ENCODE results near the gene GTF2H2C.

GTF2H2C gene

DNA sequence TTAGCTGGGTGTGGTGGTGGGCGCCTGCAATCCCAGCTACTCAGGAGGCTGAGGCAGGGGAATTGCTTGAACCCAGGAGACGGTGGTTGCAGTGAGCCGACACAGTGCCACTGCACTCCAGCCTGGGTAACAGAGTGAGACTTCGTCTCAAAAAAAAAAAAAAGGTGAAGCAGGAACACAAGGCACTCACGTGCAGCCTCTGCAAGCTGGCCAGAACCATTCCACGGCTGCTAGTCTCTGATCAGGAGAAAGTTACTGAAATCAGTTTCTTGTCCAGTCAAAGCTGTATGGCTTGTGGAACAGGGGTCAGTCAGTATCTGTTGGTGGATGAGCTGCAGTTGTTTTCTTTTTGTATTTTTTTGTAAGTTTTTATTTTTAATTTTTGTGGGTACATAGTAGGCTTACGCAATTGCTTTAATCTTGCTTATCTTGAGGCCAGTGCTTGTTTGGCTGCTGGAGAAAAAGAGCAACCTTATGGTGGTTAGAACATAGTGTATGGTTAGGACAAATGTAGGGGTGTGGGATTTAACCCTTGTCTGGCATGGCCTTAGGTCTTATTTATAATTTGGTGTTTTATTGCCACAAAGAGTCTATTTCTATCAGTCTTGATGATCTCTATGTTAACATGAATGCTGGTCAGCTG, 32.7 kb upstream of the GTF2H2C start:
- no peaks in the 10 kb centered on the region for H3K36me3 ChIP-seq (ENCODE audit: control insufficient read depth, low read length)
- no peak overlapping the region for H3K4me3 ChIP-seq (ENCODE audit: low read length)
- H3K27me3 ChIP-seq (ENCODE audit: control insufficient read depth, low read length) = no peaks in the 10 kb centered on the region
- H4K20me1 ChIP-seq (ENCODE audit: control insufficient read depth, insufficient read depth, low read depth, low read length) = no peaks in the 10 kb centered on the region
- H3K4me1 ChIP-seq (ENCODE audit: control insufficient read depth, low read length) = no peaks in the 10 kb centered on the region
- no peak overlapping the region for H3K4me2 ChIP-seq (ENCODE audit: low read length)
- H3K9me3 ChIP-seq (ENCODE audit: control insufficient read depth, insufficient read depth, low read length) = no peaks in the 10 kb centered on the region
- TF ChIP-seq, protein P1, sequence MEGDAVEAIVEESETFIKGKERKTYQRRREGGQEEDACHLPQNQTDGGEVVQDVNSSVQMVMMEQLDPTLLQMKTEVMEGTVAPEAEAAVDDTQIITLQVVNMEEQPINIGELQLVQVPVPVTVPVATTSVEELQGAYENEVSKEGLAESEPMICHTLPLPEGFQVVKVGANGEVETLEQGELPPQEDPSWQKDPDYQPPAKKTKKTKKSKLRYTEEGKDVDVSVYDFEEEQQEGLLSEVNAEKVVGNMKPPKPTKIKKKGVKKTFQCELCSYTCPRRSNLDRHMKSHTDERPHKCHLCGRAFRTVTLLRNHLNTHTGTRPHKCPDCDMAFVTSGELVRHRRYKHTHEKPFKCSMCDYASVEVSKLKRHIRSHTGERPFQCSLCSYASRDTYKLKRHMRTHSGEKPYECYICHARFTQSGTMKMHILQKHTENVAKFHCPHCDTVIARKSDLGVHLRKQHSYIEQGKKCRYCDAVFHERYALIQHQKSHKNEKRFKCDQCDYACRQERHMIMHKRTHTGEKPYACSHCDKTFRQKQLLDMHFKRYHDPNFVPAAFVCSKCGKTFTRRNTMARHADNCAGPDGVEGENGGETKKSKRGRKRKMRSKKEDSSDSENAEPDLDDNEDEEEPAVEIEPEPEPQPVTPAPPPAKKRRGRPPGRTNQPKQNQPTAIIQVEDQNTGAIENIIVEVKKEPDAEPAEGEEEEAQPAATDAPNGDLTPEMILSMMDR (IDR thresholded peaks at IDR 0.05; ENCODE audit: low read depth, low read length, poor library complexity, severe bottlenecking) = no peak
- TF ChIP-seq EZH2phosphoT487 (IDR thresholded peaks at IDR 0.05; ENCODE audit: borderline replicate concordance, low read length) = no peak
- no peaks in the 10 kb centered on the region for H3F3A ChIP-seq (ENCODE audit: control insufficient read depth, insufficient read depth)
- H3K27ac ChIP-seq (ENCODE audit: low read depth, low read length) = no peak overlapping the region
- no peaks in the 10 kb centered on the region for H3K79me2 ChIP-seq (ENCODE audit: control insufficient read depth, low read length)
- no peaks in the 10 kb centered on the region for H3K9me2 ChIP-seq (replicated peaks; ENCODE audit: control insufficient read depth, low read length)

GRCh38 chr5:69528035-69528434, 32.0 kb upstream of the GTF2H2C start:
- no peaks in the 10 kb centered on the region for H3F3A ChIP-seq (ENCODE audit: control insufficient read depth, insufficient read depth)
- H3K4me3 ChIP-seq (ENCODE audit: low read length) = no peak overlapping the region
- H3K79me2 ChIP-seq (ENCODE audit: control insufficient read depth, low read length) = no peaks in the 10 kb centered on the region
- H3K4me2 ChIP-seq (ENCODE audit: low read length) = no peak overlapping the region
- H3K9me3 ChIP-seq (ENCODE audit: control insufficient read depth, insufficient read depth, low read length) = no peaks in the 10 kb centered on the region
- no peaks in the 10 kb centered on the region for H3K36me3 ChIP-seq (ENCODE audit: control insufficient read depth, low read length)
- H4K20me1 ChIP-seq (ENCODE audit: control insufficient read depth, insufficient read depth, low read depth, low read length) = no peaks in the 10 kb centered on the region
- H3K27me3 ChIP-seq (ENCODE audit: control insufficient read depth, low read length) = no peaks in the 10 kb centered on the region
- H3K9me2 ChIP-seq (replicated peaks; ENCODE audit: control insufficient read depth, low read length) = no peaks in the 10 kb centered on the region
- H3K27ac ChIP-seq (ENCODE audit: low read depth, low read length) = no peak overlapping the region
- no peaks in the 10 kb centered on the region for H3K4me1 ChIP-seq (ENCODE audit: control insufficient read depth, low read length)
- TF ChIP-seq EZH2phosphoT487 (IDR thresholded peaks at IDR 0.05; ENCODE audit: borderline replicate concordance, low read length) = no peak
- TF ChIP-seq, protein P1 (IDR thresholded peaks at IDR 0.05; ENCODE audit: low read depth, low read length, poor library complexity, severe bottlenecking) = no peak

DNA sequence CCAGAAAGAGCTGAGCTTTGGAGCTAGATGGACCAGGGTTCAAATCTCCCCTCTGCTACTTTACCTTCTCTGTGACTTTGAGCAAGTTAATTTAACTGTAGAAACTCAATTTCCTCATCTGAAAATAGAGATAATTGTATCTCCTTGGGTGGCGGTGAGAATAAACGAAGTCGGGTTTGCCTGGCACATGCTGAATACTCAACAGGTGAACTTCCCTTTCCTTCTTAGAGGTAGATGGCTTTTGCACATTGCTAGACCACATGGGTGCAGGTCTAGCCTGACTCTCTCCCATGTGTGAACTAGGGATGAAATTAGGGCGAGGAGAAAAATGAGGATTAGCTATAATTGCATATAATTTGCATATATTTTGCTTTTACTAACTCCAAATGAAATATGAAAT, 31.4 kb upstream of the GTF2H2C start:
- Histone ChIP-seq H4K20me1 (ENCODE audit: control insufficient read depth, insufficient read depth, low read depth, low read length) (no peaks in the 10 kb centered on the region), H3K4me2 (ENCODE audit: low read length) (no peak overlapping the region), H3K27ac (ENCODE audit: low read depth, low read length) (no peak overlapping the region), H3K36me3 (ENCODE audit: control insufficient read depth, low read length) (no peaks in the 10 kb centered on the region), H3K4me3 (ENCODE audit: low read length) (no peak overlapping the region), H3F3A (ENCODE audit: control insufficient read depth, insufficient read depth) (no peaks in the 10 kb centered on the region), H3K9me3 (ENCODE audit: control insufficient read depth, insufficient read depth, low read length) (no peaks in the 10 kb centered on the region), H3K4me1 (ENCODE audit: control insufficient read depth, low read length) (no peaks in the 10 kb centered on the region), H3K9me2 (replicated peaks; ENCODE audit: control insufficient read depth, low read length) (no peaks in the 10 kb centered on the region), H3K79me2 (ENCODE audit: control insufficient read depth, low read length) (no peaks in the 10 kb centered on the region), H3K27me3 (ENCODE audit: control insufficient read depth, low read length) (no peaks in the 10 kb centered on the region)
- no peak for TF ChIP-seq EZH2phosphoT487 (IDR thresholded peaks at IDR 0.05; ENCODE audit: borderline replicate concordance, low read length)
- TF ChIP-seq, protein P1 (IDR thresholded peaks at IDR 0.05; ENCODE audit: low read depth, low read length, poor library complexity, severe bottlenecking) = no peak
